Smooth muscle cell of the brain vasculature (primary cell): ENCODE measurements around the gene FHL5.
"Not testable (repeated sequence)": the region's sequence is repeated elsewhere in the genome, so short reads cannot be mapped to it uniquely, and the experiment has no call there.

Experiments
- DNase-seq: peaks from one replicate; pipeline ENCODE4 v3.0.0-alpha.2; 2012; ENCODE audit warnings: low read depth, low spot score

Gene FHL5

DNA sequence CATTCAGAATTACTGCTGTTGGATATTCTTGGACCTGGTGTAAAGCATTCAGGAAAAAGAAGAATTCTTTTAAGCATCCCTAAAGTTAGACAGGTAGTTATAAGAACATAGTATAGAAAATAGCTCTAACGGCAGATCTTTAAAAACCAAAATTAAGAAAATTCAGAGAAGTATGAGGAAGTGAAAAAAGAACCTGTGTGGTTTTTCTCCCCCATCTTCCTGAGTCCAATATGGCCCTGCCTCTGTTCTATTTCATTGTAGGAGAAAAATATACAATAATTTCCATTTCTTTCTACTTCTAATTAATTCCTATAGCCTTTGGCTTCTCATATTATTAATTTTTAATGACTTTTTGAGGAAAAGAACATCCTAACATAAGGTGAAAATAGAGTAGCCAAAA is 47.1 kb downstream of the FHL5 start:
- no peak for DNase-seq

DNA sequence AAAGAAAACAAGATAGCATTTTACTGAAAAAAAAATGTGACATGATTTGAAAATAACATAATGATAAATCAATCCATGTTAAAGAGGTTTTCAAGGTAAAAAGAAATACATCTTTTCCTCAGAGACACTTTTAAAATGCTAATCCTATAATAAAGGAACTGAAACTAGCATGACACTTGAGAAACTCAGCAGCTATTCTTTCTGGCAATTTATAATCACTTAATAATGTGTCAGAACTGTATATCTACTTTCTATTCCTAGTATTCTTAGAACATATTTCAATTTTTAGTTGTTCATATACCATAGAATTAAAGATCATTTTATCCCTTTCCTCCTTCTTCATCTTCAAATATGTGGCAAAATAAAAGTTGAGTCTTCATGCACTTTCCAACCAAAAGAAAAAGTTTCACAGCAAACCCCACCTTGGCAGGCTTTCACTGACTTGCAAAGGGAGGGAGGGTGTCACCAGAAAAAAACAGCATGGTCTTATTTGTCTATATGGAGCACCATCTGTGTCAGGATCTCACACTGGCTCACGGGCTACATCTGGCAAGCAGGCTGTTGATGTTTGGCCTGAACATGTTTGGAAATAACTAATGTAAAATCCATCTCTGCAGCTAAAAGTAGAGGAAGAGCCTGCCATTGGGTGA is 48.5 kb downstream of the FHL5 start:
- no peak for DNase-seq

DNA sequence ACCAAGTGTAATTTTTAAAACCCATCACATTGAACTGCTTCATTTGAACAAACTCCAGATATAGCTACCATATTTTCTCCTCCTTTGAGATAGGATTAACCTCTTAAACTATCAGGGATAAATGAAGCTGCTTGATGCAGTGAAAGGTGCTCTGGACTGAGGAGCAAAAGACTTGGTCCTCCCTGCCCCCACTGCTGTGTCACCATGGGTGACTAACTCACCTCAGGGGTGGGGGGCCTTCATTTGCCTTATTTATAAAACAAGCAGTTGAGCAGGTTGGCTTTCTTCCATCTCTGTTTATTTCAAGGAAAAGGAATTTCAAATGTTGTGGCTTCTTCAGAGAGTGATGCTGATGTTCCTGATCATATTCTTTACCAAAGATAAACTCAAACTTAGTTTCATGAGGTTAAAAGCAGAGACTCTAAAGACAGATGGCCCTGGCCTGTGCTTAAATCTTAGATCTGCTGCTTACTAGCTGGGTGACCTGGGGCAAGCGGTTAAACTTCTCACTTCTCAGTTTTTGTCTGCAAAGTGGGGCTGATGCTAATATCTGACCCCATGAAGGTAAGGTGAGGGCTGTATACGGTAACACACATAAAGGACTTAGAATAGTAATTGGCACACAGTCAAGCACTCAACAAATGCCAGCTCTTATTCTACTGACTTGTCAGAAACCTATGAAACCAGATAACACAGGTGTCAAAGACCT is 50.5 kb downstream of the FHL5 start:
- no peak for DNase-seq

DNA sequence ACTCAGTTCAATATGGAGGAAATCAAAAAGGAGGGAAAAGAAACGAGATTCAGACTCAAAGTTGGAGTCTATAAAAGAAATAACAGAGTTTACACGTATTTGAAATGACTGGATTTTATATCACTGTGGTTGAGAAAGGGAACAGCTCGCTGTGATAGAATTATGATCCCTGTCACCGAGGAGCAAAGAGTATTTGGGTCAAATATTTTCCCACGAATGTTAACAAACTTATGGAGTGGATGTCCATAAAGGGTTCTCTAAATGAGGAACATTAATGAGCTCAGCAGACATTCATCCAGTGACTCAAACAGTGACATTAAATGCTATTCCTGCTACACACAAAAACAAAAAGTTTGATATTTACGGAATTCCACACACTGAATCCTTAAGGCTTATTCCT is 57.9 kb downstream of the FHL5 start:
- no peak for DNase-seq

DNA sequence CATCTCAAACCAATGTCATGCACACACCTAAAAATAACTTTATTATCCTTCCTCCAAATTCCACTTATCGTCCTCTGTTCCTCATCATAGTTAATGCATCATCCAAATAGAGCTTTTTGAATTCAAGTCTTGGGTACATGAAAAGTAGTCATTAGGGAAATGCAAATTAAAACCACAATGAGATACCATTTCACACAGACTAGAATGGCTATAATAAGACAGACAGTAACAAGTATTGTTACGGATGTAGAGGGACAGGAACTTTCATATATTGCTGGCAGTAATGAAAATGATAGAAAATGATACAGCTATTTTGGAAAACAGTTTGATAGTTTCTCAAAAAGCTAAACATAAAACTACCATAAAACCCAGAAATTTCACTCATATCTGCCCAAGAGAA is 59.1 kb downstream of the FHL5 start:
- DNase-seq = no peak

DNA sequence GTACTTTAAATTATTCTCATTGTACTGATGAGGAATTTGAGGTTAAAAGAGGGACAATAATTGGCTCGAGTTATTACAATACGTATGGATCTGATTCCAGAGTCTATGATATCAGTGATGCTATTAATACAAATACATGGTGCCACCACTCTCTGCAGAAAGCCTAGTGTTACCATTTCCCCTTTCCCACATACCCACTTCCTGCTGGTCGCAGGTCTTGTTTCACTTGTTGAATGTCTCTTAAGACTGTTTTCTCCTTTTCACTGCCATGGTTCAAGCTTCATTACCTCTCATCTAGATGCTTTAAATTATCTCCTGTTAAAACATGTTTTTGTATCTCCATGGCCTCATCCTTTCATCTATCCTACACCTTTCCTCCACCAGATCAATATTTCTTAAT is 62.0 kb downstream of the FHL5 start:
- DNase-seq = no peak

DNA sequence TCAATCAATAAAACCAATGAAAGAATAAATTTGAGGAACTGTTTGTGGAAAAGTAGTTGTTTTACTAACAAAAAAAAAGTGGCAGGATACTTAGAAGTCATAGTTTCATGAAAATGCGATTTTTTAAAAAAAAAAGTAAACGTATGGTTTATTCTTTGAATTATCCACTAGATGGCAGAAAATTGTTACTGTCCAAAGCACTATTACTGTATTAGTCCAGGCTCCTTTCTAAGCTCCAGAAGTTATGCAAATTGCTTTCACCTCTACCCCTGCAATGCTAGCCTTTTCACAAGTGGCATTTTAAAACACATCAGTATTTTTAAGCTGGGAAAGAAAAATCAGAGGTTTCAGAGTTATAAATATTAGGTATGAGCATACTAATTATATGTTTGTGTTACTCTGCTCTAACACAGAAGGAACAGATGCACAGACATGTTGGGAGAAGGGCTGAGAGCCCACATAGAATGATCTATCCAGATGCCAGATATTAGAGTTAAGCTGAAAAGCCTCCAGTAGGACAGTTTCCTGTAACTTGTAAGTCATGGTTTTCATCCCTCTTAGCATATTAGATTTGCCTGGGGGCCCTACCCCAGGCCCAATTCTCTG is 63.9 kb downstream of the FHL5 start:
- no peak for DNase-seq

DNA sequence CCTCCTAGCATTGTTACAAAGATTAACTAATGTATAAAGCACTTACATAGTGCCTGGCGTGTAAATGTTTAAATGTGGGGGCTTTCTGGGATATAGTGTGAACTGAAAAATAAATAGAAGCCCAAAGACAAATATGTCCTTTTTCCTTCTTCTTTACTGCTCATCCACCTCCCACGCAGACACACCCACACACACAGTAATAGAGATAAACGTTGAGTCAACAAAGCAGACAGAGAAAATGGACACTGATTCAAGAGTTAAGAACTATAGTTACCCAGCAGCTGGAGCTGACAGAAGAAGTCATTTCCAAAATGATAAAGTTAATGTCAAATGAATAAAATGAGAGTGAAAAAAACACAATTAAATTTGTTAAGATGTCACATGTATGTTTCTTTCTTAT is 68.3 kb downstream of the FHL5 start:
- DNase-seq = no peak

DNA sequence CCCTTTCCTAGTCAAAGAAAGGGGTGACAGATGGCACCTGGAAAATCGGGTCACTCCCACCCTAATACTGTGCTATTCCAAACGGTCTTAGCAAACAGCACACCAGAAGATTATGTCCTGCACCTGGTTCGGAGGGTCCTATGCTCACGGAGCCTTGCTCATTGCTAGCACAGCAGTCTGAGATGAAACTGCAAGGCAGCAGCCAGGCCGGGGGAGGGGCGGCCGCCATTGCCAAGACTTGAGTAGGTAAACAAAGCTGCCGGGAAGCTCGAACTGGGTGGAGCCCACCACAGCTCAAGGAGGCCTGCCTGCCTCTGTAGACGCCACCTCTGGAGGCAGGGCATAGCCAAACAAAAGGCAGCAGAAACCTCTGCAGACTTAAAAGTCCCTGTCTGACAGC is 75.1 kb downstream of the FHL5 start:
- DNase-seq = not testable (repeated sequence)

DNA sequence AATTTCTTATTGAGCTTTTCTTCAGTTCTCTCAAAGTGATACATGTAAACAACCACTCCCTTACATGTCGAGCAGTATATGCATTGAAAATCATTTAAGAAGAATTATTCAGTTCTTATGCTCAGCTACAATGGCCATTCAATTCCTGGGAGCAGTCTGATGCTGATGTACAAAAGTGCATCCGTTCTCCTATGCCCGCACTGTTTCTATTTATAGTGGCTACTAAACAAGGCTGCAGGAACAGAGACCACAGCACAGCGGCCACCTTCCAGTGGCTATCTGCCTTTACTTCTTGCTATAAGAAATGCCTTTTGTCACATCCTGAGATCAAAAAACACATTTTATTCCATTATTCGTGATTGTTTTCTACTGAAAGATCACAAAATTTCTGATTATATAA is 82.2 kb downstream of the FHL5 start:
- DNase-seq = no peak

DNA sequence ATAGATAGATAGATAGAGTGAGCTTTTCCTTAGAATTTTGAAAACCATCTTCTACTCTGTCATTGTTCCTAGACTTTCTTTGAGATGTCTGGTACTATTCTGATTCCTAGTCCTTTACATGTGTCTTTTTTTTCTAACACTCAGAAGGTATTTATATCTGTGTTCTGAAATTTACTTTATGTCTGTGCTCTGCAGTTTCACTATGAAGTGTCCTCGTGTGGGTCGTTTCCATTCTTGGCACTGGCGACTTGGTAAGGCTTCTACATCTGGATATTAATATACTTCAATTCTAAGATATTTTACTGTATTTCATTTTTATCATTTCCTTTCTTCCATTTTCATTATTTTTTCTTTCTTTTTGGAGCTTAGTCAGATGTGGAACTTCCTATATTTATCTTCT is 87.0 kb downstream of the FHL5 start:
- DNase-seq = no peak

DNA sequence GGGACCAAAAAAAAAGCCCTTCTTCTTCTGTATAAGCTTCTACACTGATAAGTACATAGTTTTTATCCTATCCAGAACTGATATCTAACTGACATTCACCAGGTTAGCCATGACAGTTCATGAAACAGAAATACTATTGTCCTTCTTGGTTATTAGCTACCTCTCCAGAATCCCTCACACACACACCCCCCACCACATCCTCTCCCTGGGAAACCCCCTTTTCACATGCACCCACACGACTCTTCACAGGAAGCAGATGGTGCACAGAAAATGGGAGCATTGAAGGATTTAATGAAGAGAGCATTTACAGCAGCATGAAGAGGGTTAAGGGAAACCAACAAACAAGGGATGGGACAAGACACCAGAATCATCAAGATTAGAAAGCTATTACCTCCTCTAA is 88.9 kb downstream of the FHL5 start:
- DNase-seq = no peak

DNA sequence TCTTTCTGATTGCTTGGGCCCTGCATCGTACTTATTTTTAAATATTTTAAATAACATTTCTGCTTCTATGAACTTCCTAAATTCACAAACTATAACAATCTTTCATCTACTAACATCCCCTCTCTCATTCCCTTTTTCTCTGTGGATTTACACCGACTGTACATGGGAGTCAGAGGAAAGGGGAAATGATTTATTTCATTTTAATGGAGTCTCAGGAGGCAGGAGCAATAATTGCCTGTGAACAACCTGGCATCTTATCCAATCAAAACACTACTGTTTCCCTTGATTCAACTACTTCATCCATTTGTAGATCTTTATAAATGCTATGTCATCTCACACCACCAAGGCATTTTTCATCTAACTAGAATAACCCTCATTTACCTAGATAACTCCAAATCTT is 89.6 kb downstream of the FHL5 start:
- no peak for DNase-seq

DNA sequence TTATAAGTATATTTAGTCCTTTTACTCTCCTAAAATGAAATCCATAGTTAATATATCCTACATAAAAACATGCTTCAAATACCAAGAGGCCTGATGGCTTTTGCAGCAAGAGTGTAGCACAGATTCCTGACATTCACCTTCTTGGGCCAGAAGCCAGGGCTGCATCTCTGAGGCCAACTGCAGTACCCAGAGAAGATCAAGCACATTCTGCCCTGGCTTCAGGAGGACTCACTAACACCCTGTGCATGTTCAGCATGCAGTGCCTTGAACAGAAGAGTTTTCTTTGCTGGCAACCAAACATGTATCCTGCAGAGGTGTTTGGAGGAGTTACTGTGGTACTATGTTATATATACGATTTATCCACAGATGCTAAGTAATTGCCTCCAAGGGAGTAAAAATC is 90.3 kb downstream of the FHL5 start:
- no peak for DNase-seq

DNA sequence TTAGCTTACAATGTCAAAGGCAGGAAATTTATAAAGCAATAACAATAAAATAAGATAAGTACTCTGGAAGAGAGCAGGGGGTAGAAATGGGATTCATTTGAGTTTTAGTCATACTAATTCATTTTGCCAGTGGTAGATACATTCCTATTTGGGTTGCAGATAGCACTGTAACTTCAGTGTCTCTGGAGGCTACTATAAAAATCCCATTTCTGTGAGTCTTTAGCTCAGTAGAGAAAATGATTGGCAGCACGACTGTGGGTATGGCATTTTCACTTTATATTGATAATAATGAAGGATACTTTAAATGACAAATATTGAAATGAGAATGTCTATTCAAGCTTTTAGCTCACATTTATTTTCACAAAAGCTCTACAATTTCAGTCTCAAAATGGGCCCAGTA is 93.6 kb downstream of the FHL5 start:
- DNase-seq = no peak

DNA sequence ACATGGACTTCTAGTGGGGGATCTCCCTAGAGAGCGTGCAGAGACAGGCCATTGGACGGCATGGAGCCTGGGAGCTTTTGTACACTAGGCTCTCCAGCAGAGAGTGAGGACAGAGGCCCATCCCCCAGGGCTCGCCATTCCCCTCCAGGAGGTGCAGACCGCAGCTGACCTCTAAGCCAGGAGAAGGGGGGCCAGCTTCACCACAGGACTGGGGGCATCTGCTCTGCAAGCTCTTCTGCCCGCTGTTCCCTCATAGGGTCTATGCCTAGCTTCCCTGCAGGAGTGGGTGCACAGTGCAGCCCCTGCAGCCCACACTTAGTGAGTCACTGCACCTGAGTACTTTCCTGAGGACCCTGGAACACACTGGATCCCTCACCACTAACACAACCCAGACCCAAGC is 94.4 kb downstream of the FHL5 start:
- DNase-seq = no peak

DNA sequence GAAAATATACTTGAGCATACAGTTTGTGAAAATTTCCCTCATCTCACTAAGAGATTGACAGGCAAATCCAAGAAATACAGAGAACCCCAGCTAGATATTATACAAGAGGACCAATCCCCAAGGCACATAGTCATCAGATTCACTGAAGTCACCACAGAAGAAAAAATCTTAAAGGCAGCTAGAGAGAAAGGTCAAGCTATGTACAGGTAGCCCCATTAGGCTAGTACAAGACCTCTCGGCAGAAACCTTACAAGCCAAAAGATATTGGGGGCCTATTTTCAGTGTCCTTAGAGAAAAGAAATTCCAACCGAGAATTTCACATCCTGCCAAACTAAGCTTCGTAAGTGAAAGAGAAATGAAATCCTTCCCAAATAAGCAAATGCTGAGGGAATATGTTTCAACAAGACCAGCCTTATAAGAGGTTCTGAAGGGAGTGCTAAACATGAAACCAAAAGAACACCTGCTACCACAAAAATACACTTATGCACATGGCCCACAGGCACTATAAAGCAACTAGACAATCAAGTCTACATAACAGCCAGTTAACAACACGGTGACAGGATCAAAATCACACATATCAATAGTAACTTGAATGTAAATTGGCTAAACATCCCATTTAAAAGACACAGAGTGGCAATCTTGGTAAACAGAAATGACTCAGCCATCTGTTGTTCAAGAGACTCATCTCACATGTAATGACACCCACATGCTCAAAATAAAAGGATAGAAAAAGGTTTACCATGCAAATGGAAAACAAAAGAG is 96.3 kb downstream of the FHL5 start:
- no peak for DNase-seq
